Astrocyte (in vitro differentiated cells and primary cell): ENCODE results near the gene FES. TPM values are rescaled to one million over a fixed set of nuclear protein-coding genes. Genes with fewer than 3 reads are reported as not detected.

ENCODE experiments used
- DNase-seq: peaks from one replicate; pipeline ENCODE4 v3.0.0-alpha.2; 2010; ENCODE audit warnings: low read depth
- FAIRE-seq: peaks from 2 replicates; lab custom pipeline; 2011; peaks lifted over from hg19 to GRCh38; lab: Jason Lieb, UNC
- H2AFZ ChIP-seq: 2 replicates; pipeline ENCODE4 v1.6.0; 2012; ENCODE audit warnings: low read depth, low read length, inconsistent platforms
- H3K27ac ChIP-seq: 2 replicates; pipeline ENCODE4 v1.5.1; 2011; ENCODE audit warnings: low read depth, low read length, inconsistent platforms
- H3K27me3 ChIP-seq: 2 replicates; pipeline ENCODE4 v1.6.0; 2011; ENCODE audit warnings: low read length, inconsistent platforms; ENCODE audit not compliant: insufficient read depth
- H3K36me3 ChIP-seq: 2 replicates; pipeline ENCODE4 v1.5.1; 2011; ENCODE audit warnings: low read length, inconsistent platforms; ENCODE audit not compliant: insufficient read depth
- H3K4me1 ChIP-seq: 2 replicates; pipeline ENCODE4 v1.5.1; 2011; ENCODE audit warnings: low read length, inconsistent platforms; ENCODE audit not compliant: insufficient read depth
- H3K4me2 ChIP-seq: 2 replicates; pipeline ENCODE4 v1.6.0; 2012; ENCODE audit warnings: low read length, inconsistent platforms
- H3K4me3 ChIP-seq: 2 replicates; pipeline ENCODE4 v1.5.1; 2011; ENCODE audit warnings: low read depth, mild to moderate bottlenecking, low read length, inconsistent platforms; ENCODE audit not compliant: insufficient read depth
- H3K79me2 ChIP-seq: 2 replicates; pipeline ENCODE4 v1.6.0; 2012; ENCODE audit warnings: mild to moderate bottlenecking, low read length, inconsistent platforms; ENCODE audit not compliant: insufficient read depth
- H3K9ac ChIP-seq: 2 replicates; pipeline ENCODE4 v1.6.0; 2012; ENCODE audit warnings: mild to moderate bottlenecking, low read length, inconsistent platforms
- H3K9me3 ChIP-seq: 2 replicates; pipeline ENCODE4 v1.5.1; 2012; ENCODE audit warnings: low read depth, mild to moderate bottlenecking, low read length, inconsistent platforms; ENCODE audit not compliant: insufficient read depth
- H4K20me1 ChIP-seq: 2 replicates; pipeline ENCODE4 v1.6.0; 2012; ENCODE audit warnings: low read length, inconsistent platforms; ENCODE audit not compliant: insufficient read depth
- H3K27ac Mint-ChIP-seq: one replicate; pipeline ENCODE4 v1.8.0; 2021; ENCODE audit warnings: mild to moderate bottlenecking, mixed read lengths; ENCODE audit not compliant: unreplicated experiment
- H3K27me3 Mint-ChIP-seq: one replicate; pipeline ENCODE4 v1.8.0; 2021; ENCODE audit warnings: low read depth, mixed read lengths; ENCODE audit not compliant: unreplicated experiment
- H3K36me3 Mint-ChIP-seq: one replicate; pipeline ENCODE4 v1.8.0; 2021; ENCODE audit warnings: low read depth, mixed read lengths; ENCODE audit not compliant: unreplicated experiment
- H3K4me1 Mint-ChIP-seq: one replicate; pipeline ENCODE4 v1.8.0; 2021; ENCODE audit warnings: low read depth, mixed read lengths; ENCODE audit not compliant: unreplicated experiment
- H3K4me3 Mint-ChIP-seq: one replicate; pipeline ENCODE4 v1.8.0; 2021; ENCODE audit warnings: mild to moderate bottlenecking, moderate library complexity, mixed read lengths; ENCODE audit not compliant: unreplicated experiment
- H3K9me3 Mint-ChIP-seq: one replicate; pipeline ENCODE4 v1.8.0; 2021; ENCODE audit warnings: mild to moderate bottlenecking, mixed read lengths; ENCODE audit not compliant: unreplicated experiment
- EZH2 ChIP-seq: IDR thresholded peaks from 2 replicates; pipeline ENCODE4 v1.6.1; 2012; ENCODE audit warnings: mild to moderate bottlenecking, low read length, inconsistent platforms; ENCODE audit not compliant: insufficient read depth
- total RNA-seq: library from RNA; stranded (reverse); gene quantifications from 2 replicates; pipeline ENCODE4 v1.2.1, GENCODE V29; 2021
- TF ChIP-seq, protein P1 (sequence below): IDR thresholded peaks from 2 replicates; pipeline ENCODE4 v1.5.1; 2011; ENCODE audit warnings: low read depth, mild to moderate bottlenecking, inconsistent platforms, low read length, moderate library complexity; ENCODE audit not compliant: insufficient read depth

The FES gene
- total RNA-seq, 1 donor from 2014 or later, result 7.2 TPM

DNA sequence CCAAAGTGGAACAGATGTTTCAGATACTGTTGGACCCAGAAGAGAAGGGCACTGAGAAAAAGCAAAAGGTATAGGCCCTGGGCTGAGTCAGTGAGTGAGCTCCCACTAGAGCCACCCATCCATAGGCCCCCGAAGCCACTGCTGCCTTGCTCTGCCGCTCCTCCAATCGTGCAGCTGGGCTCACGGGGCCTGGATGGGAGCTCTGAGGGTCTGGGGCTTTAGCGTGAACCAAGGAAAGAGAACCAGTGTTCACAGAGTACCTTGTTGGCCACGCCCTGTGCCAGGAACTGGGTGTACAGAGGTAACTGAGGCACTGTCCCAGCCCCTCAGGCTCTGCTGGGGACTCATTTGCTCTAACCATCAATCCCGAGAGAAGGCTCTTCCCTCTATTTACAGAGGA, 55.5 kb downstream of the FES start:
- Histone ChIP-seq H2AFZ (no peak overlapping the region), H3K9ac (no peak overlapping the region), H3K79me2 (peaks cover 24% of the 10 kb centered on the region), H3K27me3 (no peaks in the 10 kb centered on the region), H3K4me1 (peaks cover 15% of the 10 kb centered on the region), H3K27ac (no peak overlapping the region), H3K9me3 (no peaks in the 10 kb centered on the region), H4K20me1 (peaks cover 18% of the 10 kb centered on the region), H3K36me3 (peaks cover 50% of the 10 kb centered on the region), H3K4me2 (no peak overlapping the region), H3K4me3 (no peak overlapping the region)
- no peak for DNase-seq
- no peak overlapping the region for H3K4me3 Mint-ChIP-seq
- no peaks in the 10 kb centered on the region for H3K9me3 Mint-ChIP-seq
- no peak for TF ChIP-seq EZH2
- TF ChIP-seq, protein P1, sequence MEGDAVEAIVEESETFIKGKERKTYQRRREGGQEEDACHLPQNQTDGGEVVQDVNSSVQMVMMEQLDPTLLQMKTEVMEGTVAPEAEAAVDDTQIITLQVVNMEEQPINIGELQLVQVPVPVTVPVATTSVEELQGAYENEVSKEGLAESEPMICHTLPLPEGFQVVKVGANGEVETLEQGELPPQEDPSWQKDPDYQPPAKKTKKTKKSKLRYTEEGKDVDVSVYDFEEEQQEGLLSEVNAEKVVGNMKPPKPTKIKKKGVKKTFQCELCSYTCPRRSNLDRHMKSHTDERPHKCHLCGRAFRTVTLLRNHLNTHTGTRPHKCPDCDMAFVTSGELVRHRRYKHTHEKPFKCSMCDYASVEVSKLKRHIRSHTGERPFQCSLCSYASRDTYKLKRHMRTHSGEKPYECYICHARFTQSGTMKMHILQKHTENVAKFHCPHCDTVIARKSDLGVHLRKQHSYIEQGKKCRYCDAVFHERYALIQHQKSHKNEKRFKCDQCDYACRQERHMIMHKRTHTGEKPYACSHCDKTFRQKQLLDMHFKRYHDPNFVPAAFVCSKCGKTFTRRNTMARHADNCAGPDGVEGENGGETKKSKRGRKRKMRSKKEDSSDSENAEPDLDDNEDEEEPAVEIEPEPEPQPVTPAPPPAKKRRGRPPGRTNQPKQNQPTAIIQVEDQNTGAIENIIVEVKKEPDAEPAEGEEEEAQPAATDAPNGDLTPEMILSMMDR, result no peak
- H3K27me3 Mint-ChIP-seq, result no peaks in the 10 kb centered on the region
- peaks cover 9% of the 10 kb centered on the region for H3K4me1 Mint-ChIP-seq
- no peak overlapping the region for H3K27ac Mint-ChIP-seq
- no peak for FAIRE-seq
- peaks cover 14% of the 10 kb centered on the region for H3K36me3 Mint-ChIP-seq

DNA sequence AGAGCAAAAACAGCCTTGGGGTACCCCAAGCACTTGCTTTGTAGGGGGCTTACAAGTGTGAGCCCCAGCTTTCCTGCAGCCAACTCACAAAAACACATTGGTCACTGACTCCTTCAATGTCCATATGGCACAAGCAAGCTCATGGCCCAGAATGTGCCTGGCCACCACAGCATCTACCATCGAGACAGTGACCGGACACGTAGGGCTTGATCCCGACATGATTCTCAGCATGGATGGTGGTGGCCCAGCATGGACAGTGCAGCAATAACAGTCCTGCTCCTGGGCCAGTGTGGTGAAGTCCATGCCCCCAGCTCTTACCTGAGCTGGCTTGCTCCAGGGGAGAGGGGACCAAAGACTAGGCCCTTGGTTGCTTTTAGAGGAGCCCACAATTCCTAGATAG, 56.7 kb downstream of the FES start:
- TF ChIP-seq, protein P1, result no peak
- no peak for TF ChIP-seq EZH2
- Histone ChIP-seq H3K4me3 (no peak overlapping the region), H2AFZ (no peak overlapping the region), H3K4me2 (no peak overlapping the region), H3K27me3 (no peaks in the 10 kb centered on the region), H3K4me1 (peaks cover 11% of the 10 kb centered on the region), H3K36me3 (peaks cover 54% of the 10 kb centered on the region), H3K79me2 (peaks cover 15% of the 10 kb centered on the region), H3K27ac (no peak overlapping the region), H3K9me3 (no peaks in the 10 kb centered on the region), H3K9ac (no peak overlapping the region), H4K20me1 (peaks cover 14% of the 10 kb centered on the region)
- H3K4me1 Mint-ChIP-seq, result peaks cover 7% of the 10 kb centered on the region
- H3K27me3 Mint-ChIP-seq, result no peaks in the 10 kb centered on the region
- H3K9me3 Mint-ChIP-seq, result no peaks in the 10 kb centered on the region
- no peak for DNase-seq
- H3K36me3 Mint-ChIP-seq, result peaks cover 16% of the 10 kb centered on the region
- H3K27ac Mint-ChIP-seq, result no peak overlapping the region
- H3K4me3 Mint-ChIP-seq, result no peak overlapping the region
- FAIRE-seq, result no peak

DNA sequence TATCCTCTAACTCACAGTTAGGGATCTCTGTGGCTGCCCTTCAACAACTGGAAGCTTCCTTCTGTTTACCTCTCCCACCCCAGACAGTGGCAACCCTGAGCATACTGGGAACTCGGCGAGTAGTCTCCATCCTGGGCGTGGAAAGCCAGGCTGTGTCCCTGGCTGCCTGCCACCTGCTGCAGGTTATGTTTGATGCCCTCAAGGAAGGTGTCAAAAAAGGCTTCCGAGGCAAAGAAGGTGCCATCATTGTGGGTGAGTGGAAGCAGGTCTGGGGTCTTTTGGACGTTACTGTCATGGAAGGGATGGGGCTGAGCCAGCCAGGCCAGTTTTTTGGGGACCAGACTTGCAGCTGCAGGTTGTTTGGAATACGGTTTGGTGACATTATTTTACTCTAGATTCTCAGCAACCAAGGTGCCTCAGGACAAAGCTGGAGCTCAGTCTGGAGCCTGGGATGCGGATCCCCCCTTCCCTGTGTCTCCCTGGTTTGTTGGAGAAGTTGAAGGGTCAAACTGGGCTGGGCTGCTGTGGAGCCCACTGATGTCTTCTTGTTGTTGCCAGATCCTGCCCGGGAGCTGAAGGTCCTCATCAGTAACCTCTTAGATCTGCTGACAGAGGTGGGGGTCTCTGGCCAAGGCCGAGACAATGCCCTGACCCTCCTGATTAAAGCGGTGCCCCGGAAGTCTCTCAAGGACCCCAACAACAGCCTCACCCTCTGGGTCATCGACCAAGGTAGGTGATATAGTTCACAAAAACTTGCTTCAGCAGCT, 58.2 kb downstream of the FES start:
- Histone ChIP-seq H3K79me2 (peaks cover 4% of the 10 kb centered on the region), H3K27ac (no peak overlapping the region), H3K4me2 (no peak overlapping the region), H2AFZ (no peak overlapping the region), H3K27me3 (no peaks in the 10 kb centered on the region), H3K36me3 (peaks cover 57% of the 10 kb centered on the region), H4K20me1 (peaks cover 7% of the 10 kb centered on the region), H3K4me3 (no peak overlapping the region), H3K4me1 (no peaks in the 10 kb centered on the region), H3K9me3 (no peaks in the 10 kb centered on the region), H3K9ac (no peak overlapping the region)
- H3K4me3 Mint-ChIP-seq, result no peak overlapping the region
- H3K4me1 Mint-ChIP-seq, result no peaks in the 10 kb centered on the region
- no peaks in the 10 kb centered on the region for H3K27me3 Mint-ChIP-seq
- no peaks in the 10 kb centered on the region for H3K9me3 Mint-ChIP-seq
- H3K27ac Mint-ChIP-seq, result no peak overlapping the region
- TF ChIP-seq, protein P1, result no peak
- no peak for TF ChIP-seq EZH2
- no peak for FAIRE-seq
- DNase-seq, result no peak
- H3K36me3 Mint-ChIP-seq, result peaks cover 26% of the 10 kb centered on the region
